Kidney (tissue), 14 donors: ENCODE measurements around the gene TBC1D9. TPM values are rescaled to one million over a fixed set of nuclear protein-coding genes. Genes with fewer than 3 reads are reported as not detected.
A peak's percentile ranks its signal among the peaks of the same experiment; 100 is the strongest.

ENCODE experiments used
- DNase-seq, 5 donors: peaks; one replicate each; pipeline ENCODE4 v3.0.0-alpha.2; 2013 to 2020
- FAIRE-seq: peaks from 2 replicates; lab custom pipeline; 2012; peaks lifted over from hg19 to GRCh38; lab: Jason Lieb, UNC
- H3K27ac ChIP-seq, 2 donors: one replicate each; pipeline ENCODE4 v1.7.0; 2013; ENCODE audit warnings: low read depth in 2 of 2, low read length in 2 of 2, inconsistent platforms in 1 of 2
- H3K27me3 ChIP-seq: one replicate; pipeline ENCODE4 v1.7.1; 2013; ENCODE audit warnings: low read length, inconsistent platforms; ENCODE audit not compliant: control insufficient read depth, insufficient read depth
- H3K36me3 ChIP-seq, 3 donors: one replicate each; pipeline versions ENCODE4 v1.7.0 to v1.7.1; 2013; ENCODE audit warnings: low read length in 3 of 3, control low read depth in 1 of 3, inconsistent platforms in 1 of 3; ENCODE audit not compliant: insufficient read depth in 3 of 3, control insufficient read depth in 2 of 3
- H3K4me1 ChIP-seq, 3 donors: one replicate each; pipeline versions ENCODE4 v1.7.0 to v1.7.1; 2013; ENCODE audit warnings: low read length in 3 of 3, inconsistent platforms in 1 of 3, low read depth in 1 of 3; ENCODE audit not compliant: control insufficient read depth in 2 of 3, insufficient read depth in 2 of 3
- H3K4me3 ChIP-seq, 3 donors: one replicate each; pipeline versions ENCODE4 v1.7.0 to v1.8.1; 2013; ENCODE audit warnings: low read length in 3 of 3, control low read depth in 1 of 3, inconsistent platforms in 1 of 3
- H3K9ac ChIP-seq, 3 donors: one replicate each; pipeline versions ENCODE4 v1.7.0 to v1.7.1; 2013; ENCODE audit warnings: low read length in 3 of 3, control low read depth in 1 of 3, inconsistent platforms in 1 of 3
- H3K9me3 ChIP-seq, 3 donors: one replicate each; pipeline versions ENCODE4 v1.7.0 to v1.7.1; 2013; ENCODE audit warnings: low read length in 3 of 3, control low read depth in 1 of 3, inconsistent platforms in 1 of 3; ENCODE audit not compliant: control insufficient read depth in 2 of 3, insufficient read depth in 1 of 3
- CTCF ChIP-seq: IDR thresholded peaks from 3 replicates; pipeline ENCODE4 v1.5.1; 2012; ENCODE audit warnings: mild to moderate bottlenecking, moderate library complexity, borderline replicate concordance; ENCODE audit not compliant: insufficient read depth; ENCODE audit errors: extremely low read depth
- intact Hi-C: fragments of 100-400 bp; cut with DNase I; formaldehyde crosslinking; loops from one replicate; pipeline ENCODE4 v1.11.1; 2022
- polyA plus RNA-seq: library from polyadenylated mRNA; stranded (reverse); fragments of 350-450 nt; fragmentation: Illumina TruSeq; extraction: RNeasy Lipid Tissue Mini Kit (QIAGEN cat#74804); gene quantifications from one replicate; pipeline ENCODE4 v1.2.3, GENCODE V29; 2014; ENCODE audit warnings: low read depth, low replicate concordance; ENCODE audit not compliant: insufficient read depth
- total RNA-seq: library from RNA; stranded (reverse); fragmentation: NEBNext Ultra II Directional; extraction: Animal tissue kit (Norgen Biotek cat#: 25700); gene quantifications from one replicate; pipeline ENCODE4 v1.2.1, GENCODE V29; 2021
- donor health status: control.
- donor health status: control.
- donor health status: control.
- donor health status: control.
- donor health status: control.
- donor health status: DM: yes; HTN: yes; CAD: no.
- donor health status: Normal renal cell carcinoma (clear cell type).

The TBC1D9 gene
- total and polyA plus RNA-seq, 2 donors from 2014 or later, result 14.4 to 38.6 TPM

- Histone ChIP-seq H3K27ac (peak overlapping the region in 1 of 2 donors; percentile 28), H3K9ac (no peak overlapping the region), H3K36me3 (no peaks in the 10 kb centered on the region), H3K9me3 (no peaks in the 10 kb centered on the region), H3K4me3 (no peak overlapping the region), H3K27me3 (no peaks in the 10 kb centered on the region), H3K4me1 (peaks cover 2 to 10% (median 3%) of the 10 kb centered on the region in 3 donors)
- TF ChIP-seq CTCF, result no peak
- DNase-seq (no peak), FAIRE-seq (no peak)
- intact Hi-C loops, result no loop called here
These were observed 29.2 kb downstream of the TBC1D9 start for GRCh38 chr4:140726776-140727500.

- H3K4me3 ChIP-seq, result no peak overlapping the region
- H3K9me3 ChIP-seq, result no peaks in the 10 kb centered on the region
- peaks cover 2 to 15% (median 10%) of the 10 kb centered on the region in 3 donors for H3K4me1 ChIP-seq
- DNase-seq, result no peak
- H3K36me3 ChIP-seq, result no peaks in the 10 kb centered on the region
- TF ChIP-seq CTCF, result no peak
- H3K27me3 ChIP-seq, result no peaks in the 10 kb centered on the region
- no peak for FAIRE-seq
- intact Hi-C loops, result no loop called here
- no peak overlapping the region for H3K27ac ChIP-seq
- H3K9ac ChIP-seq, result no peak overlapping the region
These were observed 30.6 kb downstream of the TBC1D9 start for GRCh38 chr4:140725556-140725955.

- Histone ChIP-seq H3K27ac (no peak overlapping the region), H3K27me3 (no peaks in the 10 kb centered on the region), H3K9me3 (no peaks in the 10 kb centered on the region), H3K36me3 (no peaks in the 10 kb centered on the region), H3K4me1 (peaks cover 2 to 15% (median 14%) of the 10 kb centered on the region in 3 donors), H3K9ac (no peak overlapping the region), H3K4me3 (no peak overlapping the region)
- no peak for DNase-seq
- intact Hi-C loops, result no loop called here
- TF ChIP-seq CTCF, result no peak
- FAIRE-seq, result no peak
These were observed 31.4 kb downstream of the TBC1D9 start for GRCh38 chr4:140724760-140725159.
